HepG2 (cell line): ENCODE measurements around the gene MPC1. TPM values are rescaled to one million over a fixed set of nuclear protein-coding genes. Genes with fewer than 3 reads are reported as not detected.

Experiments used
- ARNTL ChIP-seq: sonication (generic); formaldehyde crosslinking; IDR thresholded peaks from 2 replicates; pipeline ENCODE4 v1.4.0; 2020; ENCODE audit warnings: mild to moderate bottlenecking, missing genetic modification reagents
- HNRNPLL ChIP-seq: fragments of 200-400 bp; formaldehyde crosslinking; IDR thresholded peaks from 2 replicates; pipeline ENCODE4 v1.6.1; 2017; ENCODE audit warnings: mild to moderate bottlenecking, low read depth, low read length; ENCODE audit not compliant: poor library complexity, severe bottlenecking
- RNF219 ChIP-seq: sonication (generic); formaldehyde crosslinking; IDR thresholded peaks from 2 replicates; pipeline ENCODE4 v1.5.0; 2020; ENCODE audit warnings: mild to moderate bottlenecking, missing genetic modification reagents
- SRSF9 ChIP-seq: fragments of 200-400 bp; formaldehyde crosslinking; IDR thresholded peaks from 2 replicates; pipeline ENCODE4 v1.6.1; 2018; ENCODE audit warnings: borderline replicate concordance, mild to moderate bottlenecking, low read depth, low read length; ENCODE audit not compliant: insufficient read depth, poor library complexity, severe bottlenecking
- TEAD2 ChIP-seq: sonication (generic); formaldehyde crosslinking; IDR thresholded peaks from 2 replicates; pipeline ENCODE4 v1.9.0; 2021; ENCODE audit warnings: missing genetic modification reagents
- TFDP1 ChIP-seq: IDR thresholded peaks from 2 replicates; pipeline ENCODE4 v1.6.1; 2016; ENCODE audit warnings: missing compliant biosample characterization, missing genetic modification reagents, borderline replicate concordance
- YY1 ChIP-seq: IDR thresholded peaks from 2 replicates; pipeline ENCODE4 v1.6.1; 2011; ENCODE audit warnings: low read length, low read depth, moderate library complexity, mild to moderate bottlenecking; ENCODE audit not compliant: insufficient read depth, insufficient replicate concordance
- ZNF276 ChIP-seq: sonication (generic); formaldehyde crosslinking; IDR thresholded peaks from 2 replicates; pipeline ENCODE4 v1.4.0; 2020; ENCODE audit warnings: mild to moderate bottlenecking, low read depth, missing genetic modification reagents
- ZNF362 ChIP-seq: sonication (generic); formaldehyde crosslinking; IDR thresholded peaks from 2 replicates; pipeline ENCODE4 v1.4.0; 2020; ENCODE audit warnings: missing genetic modification reagents, mild to moderate bottlenecking, borderline replicate concordance
- ZNF407 ChIP-seq: sonication (generic); formaldehyde crosslinking; IDR thresholded peaks from one replicate; pipeline ENCODE4 v1.5.1; 2020; ENCODE audit warnings: mild to moderate bottlenecking, missing genetic modification reagents; ENCODE audit errors: not compliant biosample characterization
- ZNF614 ChIP-seq: IDR thresholded peaks from 2 replicates; pipeline ENCODE4 v1.6.1; 2018; ENCODE audit warnings: missing biosample characterization, missing genetic modification reagents, inconsistent platforms, borderline replicate concordance
- ZNF670 ChIP-seq: sonication (generic); formaldehyde crosslinking; IDR thresholded peaks from 2 replicates; pipeline ENCODE4 v1.8.0; 2022; ENCODE audit warnings: mild to moderate bottlenecking, missing genetic modification reagents, borderline replicate concordance
- ZNF776 ChIP-seq: sonication (generic); formaldehyde crosslinking; IDR thresholded peaks from 2 replicates; pipeline ENCODE4 v1.4.0; 2020; ENCODE audit warnings: mild to moderate bottlenecking, missing genetic modification reagents
- polyA plus RNA-seq, 8 experiments: library from polyadenylated mRNA; depleted of rRNA in 3 of 8; stranded (reverse) in 7 of 8; unstranded in 1 of 8; fragments of >200 nt; fragmentation: Illumina TruSeq in 4 of 8; extraction: Trizol in 4 of 8; gene quantifications; 2 replicates each; pipeline versions ENCODE4 v1.2.1 to v1.2.3, GENCODE V29; 2011 to 2016; ENCODE audit warnings: low read depth in 4 of 8, missing spikeins in 1 of 8, mixed read lengths in 1 of 8; ENCODE audit not compliant: insufficient read depth in 1 of 8
- total RNA-seq, 5 experiments: library from RNA; depleted of rRNA; stranded (reverse); fragments of >200 nt; fragmentation: Illumina TruSeq; extraction: Trizol; gene quantifications; 2 replicates each; pipeline ENCODE4 v1.2.3, GENCODE V29; 2016; ENCODE audit warnings: low read depth in 1 of 5

The MPC1 gene
- total and polyA plus RNA-seq, 2 of the 13 experiments (the other 11 are each of a cell fraction or from before 2014, with no cell fraction given), result 189 to 214 TPM

- TF ChIP-seq RNF219 (CRISPR knock-in tag), result no peak
- TF ChIP-seq TEAD2 (CRISPR knock-in tag), result no peak
- no peak for TF ChIP-seq ZNF362 (CRISPR knock-in tag)
- no peak for TF ChIP-seq ZNF670 (CRISPR knock-in tag)
- no peak for TF ChIP-seq ZNF276 (CRISPR knock-in tag)
- TF ChIP-seq SRSF9, result no peak
- peak; percentile 68; the same call in 1 of the 2 replicates for TF ChIP-seq ZNF614 (CRISPR knock-in tag)
- no peak for TF ChIP-seq ZNF776 (CRISPR knock-in tag)
- peak; percentile 49 for TF ChIP-seq HNRNPLL
- no peak for TF ChIP-seq ARNTL
- TF ChIP-seq TFDP1 (CRISPR knock-in tag), result no peak
- peak; percentile 56 for TF ChIP-seq YY1
- TF ChIP-seq ZNF407, result peak; percentile 81
Observed at GRCh38 chr6:166330612-166331011, 52.1 kb downstream of the MPC1 start (continued).
